ENCODE data around the gene PLD1. TPM values are rescaled to one million over a fixed set of nuclear protein-coding genes. Genes with fewer than 3 reads are reported as not detected.

The PLD1 gene
- total and polyA plus RNA-seq, 11 donors = 12.3 to 106 (median 61.0) TPM

DNA sequence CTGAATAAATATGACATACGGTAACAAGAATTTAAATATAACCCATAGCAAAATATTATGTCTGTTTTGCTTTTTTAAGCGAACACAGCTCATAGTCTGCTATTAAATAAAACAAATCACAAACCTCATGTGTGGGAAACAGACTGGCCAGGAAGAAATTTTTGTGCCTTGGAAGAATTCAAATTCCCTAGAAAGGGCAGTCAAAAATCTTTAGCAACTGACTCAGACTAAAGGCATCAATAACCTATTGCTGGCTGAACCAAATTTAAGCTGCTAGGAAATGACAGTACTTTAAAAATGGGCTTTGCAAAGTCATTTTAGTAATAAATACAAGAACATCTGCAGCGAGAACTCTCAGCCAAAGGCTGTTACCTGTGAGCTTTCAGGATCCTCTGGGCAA lies 151.4 kb downstream of the PLD1 start:
- Histone ChIP-seq H3K36me3 (peaks cover 0 to 76% (median 57%) of the 10 kb centered on the region in 9 donors), H3K9me3 (no peaks in the 10 kb centered on the region), H3K27ac (peak overlapping the region in 2 of 12 donors; percentile 12 to 60), H3K4me1 (peaks cover 0 to 38% (median 17%) of the 10 kb centered on the region in 12 donors), H3K27me3 (no peaks in the 10 kb centered on the region), H3K4me3 (no peak overlapping the region)
- ATAC-seq (no peak), DNase-seq (no peak)
- no peak for TF ChIP-seq POLR2A (IDR thresholded peaks at IDR 0.05)
- TF ChIP-seq, protein P1, sequence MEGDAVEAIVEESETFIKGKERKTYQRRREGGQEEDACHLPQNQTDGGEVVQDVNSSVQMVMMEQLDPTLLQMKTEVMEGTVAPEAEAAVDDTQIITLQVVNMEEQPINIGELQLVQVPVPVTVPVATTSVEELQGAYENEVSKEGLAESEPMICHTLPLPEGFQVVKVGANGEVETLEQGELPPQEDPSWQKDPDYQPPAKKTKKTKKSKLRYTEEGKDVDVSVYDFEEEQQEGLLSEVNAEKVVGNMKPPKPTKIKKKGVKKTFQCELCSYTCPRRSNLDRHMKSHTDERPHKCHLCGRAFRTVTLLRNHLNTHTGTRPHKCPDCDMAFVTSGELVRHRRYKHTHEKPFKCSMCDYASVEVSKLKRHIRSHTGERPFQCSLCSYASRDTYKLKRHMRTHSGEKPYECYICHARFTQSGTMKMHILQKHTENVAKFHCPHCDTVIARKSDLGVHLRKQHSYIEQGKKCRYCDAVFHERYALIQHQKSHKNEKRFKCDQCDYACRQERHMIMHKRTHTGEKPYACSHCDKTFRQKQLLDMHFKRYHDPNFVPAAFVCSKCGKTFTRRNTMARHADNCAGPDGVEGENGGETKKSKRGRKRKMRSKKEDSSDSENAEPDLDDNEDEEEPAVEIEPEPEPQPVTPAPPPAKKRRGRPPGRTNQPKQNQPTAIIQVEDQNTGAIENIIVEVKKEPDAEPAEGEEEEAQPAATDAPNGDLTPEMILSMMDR (IDR thresholded peaks at IDR 0.05) = no peak
- intact Hi-C loops (cut with DNase I) = no loop called here
- WGBS, 4 donors = 94 to 97% (median 95%) methylated on average over 3 of the region's 3 CpGs

DNA sequence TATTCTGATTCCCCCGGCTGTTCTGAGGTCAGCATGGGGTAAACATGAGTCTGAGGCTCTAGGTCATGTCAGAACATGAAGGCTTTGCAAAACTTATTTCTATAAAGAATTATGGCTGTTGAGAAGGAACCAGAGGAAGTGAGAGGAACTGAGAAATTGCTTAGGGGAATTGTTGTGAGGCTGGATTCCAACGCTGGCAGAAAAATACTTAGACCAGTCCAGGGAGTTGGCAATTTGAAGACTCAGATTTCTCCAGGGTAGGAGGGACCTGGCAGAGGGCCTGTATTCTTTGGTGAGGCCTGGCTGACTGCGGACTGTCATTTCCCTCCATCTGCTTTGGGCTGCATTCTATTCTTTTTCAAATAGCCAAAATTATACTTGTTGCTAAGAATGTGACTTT lies 155.5 kb downstream of the PLD1 start:
- ATAC-seq (peak; percentile 66 to 91 (median 87)), DNase-seq (peak in 4 of 5 donors; percentile 60 to 81 (median 75))
- Histone ChIP-seq H3K9me3 (no peaks in the 10 kb centered on the region), H3K27me3 (no peaks in the 10 kb centered on the region), H3K4me1 (peaks cover 0 to 43% (median 22%) of the 10 kb centered on the region in 12 donors), H3K27ac (peak overlapping the region in 11 of 12 donors; percentile 19 to 86 (median 60)), H3K4me3 (no peak overlapping the region), H3K36me3 (peaks cover 0 to 42% (median 31%) of the 10 kb centered on the region in 9 donors)
- TF ChIP-seq, protein P1 (IDR thresholded peaks at IDR 0.05) = no peak
- no peak for TF ChIP-seq POLR2A (IDR thresholded peaks at IDR 0.05)
- intact Hi-C loops (cut with DNase I) = no loop called here
- 4 to 17% (median 7%) methylated on average over 3 of the region's 3 CpGs for WGBS, 4 donors

DNA sequence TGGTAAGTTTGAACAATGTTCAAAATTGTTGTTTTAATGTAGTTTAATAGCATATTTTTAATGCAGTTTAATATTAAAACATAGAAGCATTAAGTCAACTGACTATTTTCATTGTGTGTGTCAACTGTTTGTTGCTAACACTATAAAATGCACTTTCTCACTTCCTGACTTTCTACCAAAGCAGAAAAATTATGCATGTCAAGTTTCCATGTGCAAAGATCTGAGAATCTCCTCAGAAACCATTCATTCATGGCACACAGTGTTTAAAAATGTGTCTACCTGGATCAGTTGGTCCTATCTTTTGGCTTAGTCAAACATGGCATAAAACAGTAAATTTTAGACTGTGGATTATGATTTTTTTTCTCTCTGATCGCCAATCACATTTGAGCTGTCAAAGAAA lies 156.0 kb downstream of the PLD1 start:
- 50 to 68% (median 64%) methylated on average over 1 of the region's 1 CpG for whole genome bisulfite sequencing, 4 donors
- Histone ChIP-seq H3K36me3 (peaks cover 0 to 37% (median 31%) of the 10 kb centered on the region in 9 donors), H3K27ac (peak overlapping the region in 10 of 12 donors; percentile 32 to 86 (median 60)), H3K4me1 (peaks cover 0 to 43% (median 26%) of the 10 kb centered on the region in 12 donors), H3K4me3 (no peak overlapping the region), H3K9me3 (no peaks in the 10 kb centered on the region), H3K27me3 (no peaks in the 10 kb centered on the region)
- no peak for DNase-seq
- no peak for TF ChIP-seq POLR2A (IDR thresholded peaks at IDR 0.05)
- TF ChIP-seq, protein P1 (IDR thresholded peaks at IDR 0.05) = no peak
- intact Hi-C loops (cut with DNase I) = no loop called here
- no peak for ATAC-seq

DNA sequence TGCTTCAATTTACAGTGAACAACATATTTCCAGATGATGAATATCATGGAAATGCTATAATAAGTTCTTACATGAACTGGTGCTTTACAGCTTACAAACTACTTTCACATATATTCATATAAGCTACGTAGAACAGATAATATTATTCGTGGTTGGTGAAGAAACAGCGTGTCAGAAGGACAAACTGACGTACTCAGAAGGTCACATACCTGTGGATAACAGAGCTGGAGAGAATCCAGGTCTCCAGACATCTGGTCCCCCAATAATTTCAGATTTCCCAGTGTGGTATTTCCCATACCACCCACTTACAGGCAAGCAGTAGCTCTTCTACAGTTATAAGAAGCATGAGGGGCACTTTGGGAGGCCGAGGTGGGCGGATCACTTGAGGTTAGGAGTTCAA lies 156.6 kb downstream of the PLD1 start:
- intact Hi-C loops (cut with DNase I) = no loop called here
- Histone ChIP-seq H3K4me3 (no peak overlapping the region), H3K36me3 (peaks cover 0 to 31% (median 25%) of the 10 kb centered on the region in 9 donors), H3K4me1 (peaks cover 0 to 44% (median 29%) of the 10 kb centered on the region in 12 donors), H3K27me3 (no peaks in the 10 kb centered on the region), H3K27ac (peak overlapping the region in 9 of 12 donors; percentile 31 to 86 (median 61)), H3K9me3 (no peaks in the 10 kb centered on the region)
- DNase-seq = no peak
- WGBS, 4 donors = 67 to 78% (median 69%) methylated on average over 6 of the region's 6 CpGs
- no peak for TF ChIP-seq POLR2A (IDR thresholded peaks at IDR 0.05)
- TF ChIP-seq, protein P1 (IDR thresholded peaks at IDR 0.05) = no peak
- no peak for ATAC-seq

All from heart left ventricle (tissue), 16 donors.